HL-60 (cell line): ENCODE results near the gene OPN3.

Experiments used
- POLR2AphosphoS5 ChIP-seq: IDR thresholded peaks from 2 replicates; pipeline ENCODE4 v1.6.1; 2012; ENCODE audit warnings: low read depth
- SPI1 ChIP-seq: IDR thresholded peaks from 2 replicates; pipeline ENCODE4 v1.6.1; 2012; ENCODE audit warnings: low read depth, mild to moderate bottlenecking, borderline replicate concordance
- TF ChIP-seq, protein P1 (sequence below): IDR thresholded peaks from one replicate; pipeline ENCODE4 v1.5.1; 2011; ENCODE audit warnings: low read length, control low read depth, inconsistent platforms; ENCODE audit not compliant: insufficient read depth
- TF ChIP-seq, protein P2 (sequence below): IDR thresholded peaks from 2 replicates; pipeline ENCODE4 v1.6.1; 2012; ENCODE audit warnings: low read depth; ENCODE audit not compliant: insufficient replicate concordance

DNA sequence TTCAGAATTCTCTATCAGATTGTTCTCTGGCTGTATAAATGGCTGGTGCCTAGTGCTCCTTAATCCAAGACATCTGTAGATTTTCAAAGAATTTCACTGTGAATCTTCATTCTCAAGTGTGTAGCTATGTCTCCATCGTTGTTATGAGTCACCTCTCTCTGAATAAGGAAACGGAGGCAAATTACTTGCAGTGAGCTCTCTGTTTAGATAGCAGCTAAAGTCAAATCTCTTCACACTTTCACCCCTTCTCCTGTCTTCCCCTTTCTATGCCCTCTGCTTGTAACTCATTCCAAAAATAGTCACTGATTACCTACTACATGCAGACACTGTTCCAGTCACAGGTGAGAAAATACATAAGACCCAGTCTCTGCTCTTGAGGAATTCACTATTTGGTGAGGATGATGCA is 39.7 kb downstream of the OPN3 start:
- TF ChIP-seq, protein P1, sequence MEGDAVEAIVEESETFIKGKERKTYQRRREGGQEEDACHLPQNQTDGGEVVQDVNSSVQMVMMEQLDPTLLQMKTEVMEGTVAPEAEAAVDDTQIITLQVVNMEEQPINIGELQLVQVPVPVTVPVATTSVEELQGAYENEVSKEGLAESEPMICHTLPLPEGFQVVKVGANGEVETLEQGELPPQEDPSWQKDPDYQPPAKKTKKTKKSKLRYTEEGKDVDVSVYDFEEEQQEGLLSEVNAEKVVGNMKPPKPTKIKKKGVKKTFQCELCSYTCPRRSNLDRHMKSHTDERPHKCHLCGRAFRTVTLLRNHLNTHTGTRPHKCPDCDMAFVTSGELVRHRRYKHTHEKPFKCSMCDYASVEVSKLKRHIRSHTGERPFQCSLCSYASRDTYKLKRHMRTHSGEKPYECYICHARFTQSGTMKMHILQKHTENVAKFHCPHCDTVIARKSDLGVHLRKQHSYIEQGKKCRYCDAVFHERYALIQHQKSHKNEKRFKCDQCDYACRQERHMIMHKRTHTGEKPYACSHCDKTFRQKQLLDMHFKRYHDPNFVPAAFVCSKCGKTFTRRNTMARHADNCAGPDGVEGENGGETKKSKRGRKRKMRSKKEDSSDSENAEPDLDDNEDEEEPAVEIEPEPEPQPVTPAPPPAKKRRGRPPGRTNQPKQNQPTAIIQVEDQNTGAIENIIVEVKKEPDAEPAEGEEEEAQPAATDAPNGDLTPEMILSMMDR = no peak
- TF ChIP-seq POLR2AphosphoS5 (no peak), SPI1 (no peak)
- TF ChIP-seq, protein P2, sequence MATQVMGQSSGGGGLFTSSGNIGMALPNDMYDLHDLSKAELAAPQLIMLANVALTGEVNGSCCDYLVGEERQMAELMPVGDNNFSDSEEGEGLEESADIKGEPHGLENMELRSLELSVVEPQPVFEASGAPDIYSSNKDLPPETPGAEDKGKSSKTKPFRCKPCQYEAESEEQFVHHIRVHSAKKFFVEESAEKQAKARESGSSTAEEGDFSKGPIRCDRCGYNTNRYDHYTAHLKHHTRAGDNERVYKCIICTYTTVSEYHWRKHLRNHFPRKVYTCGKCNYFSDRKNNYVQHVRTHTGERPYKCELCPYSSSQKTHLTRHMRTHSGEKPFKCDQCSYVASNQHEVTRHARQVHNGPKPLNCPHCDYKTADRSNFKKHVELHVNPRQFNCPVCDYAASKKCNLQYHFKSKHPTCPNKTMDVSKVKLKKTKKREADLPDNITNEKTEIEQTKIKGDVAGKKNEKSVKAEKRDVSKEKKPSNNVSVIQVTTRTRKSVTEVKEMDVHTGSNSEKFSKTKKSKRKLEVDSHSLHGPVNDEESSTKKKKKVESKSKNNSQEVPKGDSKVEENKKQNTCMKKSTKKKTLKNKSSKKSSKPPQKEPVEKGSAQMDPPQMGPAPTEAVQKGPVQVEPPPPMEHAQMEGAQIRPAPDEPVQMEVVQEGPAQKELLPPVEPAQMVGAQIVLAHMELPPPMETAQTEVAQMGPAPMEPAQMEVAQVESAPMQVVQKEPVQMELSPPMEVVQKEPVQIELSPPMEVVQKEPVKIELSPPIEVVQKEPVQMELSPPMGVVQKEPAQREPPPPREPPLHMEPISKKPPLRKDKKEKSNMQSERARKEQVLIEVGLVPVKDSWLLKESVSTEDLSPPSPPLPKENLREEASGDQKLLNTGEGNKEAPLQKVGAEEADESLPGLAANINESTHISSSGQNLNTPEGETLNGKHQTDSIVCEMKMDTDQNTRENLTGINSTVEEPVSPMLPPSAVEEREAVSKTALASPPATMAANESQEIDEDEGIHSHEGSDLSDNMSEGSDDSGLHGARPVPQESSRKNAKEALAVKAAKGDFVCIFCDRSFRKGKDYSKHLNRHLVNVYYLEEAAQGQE = no peak
